OCI-LY7 (cell line): ENCODE data around the gene SLC22A16. TPM values are rescaled to one million over a fixed set of nuclear protein-coding genes. Genes with fewer than 3 reads are reported as not detected.

Experiments used
- BruUV-seq: library from RNA; stranded (reverse); fragments of 400-500 nt; replicated peaks from 2 replicates; lab custom pipeline; 2021; lab: Mats Ljungman, UMichigan
- CTCF ChIA-PET: fragments of 300-600 bp; sonication (Branson Sonifier 250); formaldehyde crosslinking; loops from one replicate; lab custom pipeline; 2022; ENCODE audit warnings: antibody characterized with exemption; ENCODE audit not compliant: unreplicated experiment; lab: Charles Lee
- POLR2A ChIA-PET: fragments of 300-600 bp; sonication (Branson Sonifier 250); formaldehyde crosslinking; loops from one replicate; lab custom pipeline; 2022; ENCODE audit warnings: antibody characterized with exemption; lab: Charles Lee
- DNase-seq: peaks from one replicate; pipeline ENCODE4 v3.0.0-alpha.2; 2015; ENCODE audit warnings: low spot score
- H2AFZ ChIP-seq: fragments of 200-600 bp; sonication (generic), shearing (Covaris generic); 2 replicates; pipeline ENCODE4 v1.6.1; 2014; ENCODE audit warnings: mild to moderate bottlenecking, antibody characterized with exemption, low read length, moderate library complexity
- H3K27ac ChIP-seq: fragments of 200-600 bp; sonication (generic); 2 replicates; pipeline ENCODE4 v1.5.1; 2014; ENCODE audit warnings: mixed run types, low read depth, mild to moderate bottlenecking, moderate library complexity, low read length, inconsistent platforms; ENCODE audit not compliant: poor library complexity, severe bottlenecking
- H3K36me3 ChIP-seq: fragments of 200-600 bp; sonication (generic); 2 replicates; pipeline ENCODE4 v1.6.1; 2014; ENCODE audit warnings: mild to moderate bottlenecking, antibody characterized with exemption, low read length, moderate library complexity, mixed read lengths; ENCODE audit not compliant: insufficient read depth
- H3K4me1 ChIP-seq: fragments of 200-600 bp; sonication (generic); 2 replicates; pipeline ENCODE4 v1.5.1; 2014; ENCODE audit warnings: mild to moderate bottlenecking, low read length; ENCODE audit not compliant: insufficient read depth, poor library complexity, severe bottlenecking
- H3K4me2 ChIP-seq: fragments of 200-600 bp; sonication (generic); 2 replicates; pipeline ENCODE4 v1.6.1; 2014; ENCODE audit warnings: mild to moderate bottlenecking, low read length
- H3K4me3 ChIP-seq: fragments of 200-600 bp; sonication (generic); 2 replicates; pipeline ENCODE4 v1.5.1; 2014; ENCODE audit warnings: mild to moderate bottlenecking, low read depth, low read length; ENCODE audit not compliant: poor library complexity, severe bottlenecking
- H3K79me2 ChIP-seq: fragments of 200-600 bp; sonication (generic); 2 replicates; pipeline ENCODE4 v1.6.1; 2016; ENCODE audit warnings: low read depth, mild to moderate bottlenecking, low read length, moderate library complexity, mixed read lengths; ENCODE audit not compliant: insufficient read depth
- H3K9me2 ChIP-seq: fragments of 200-600 bp; sonication (generic); 2 replicates; pipeline ENCODE4 v1.6.1; 2016; ENCODE audit warnings: mild to moderate bottlenecking, low read length, mixed read lengths; ENCODE audit not compliant: insufficient read depth
- H3K9me3 ChIP-seq: fragments of 200-600 bp; sonication (generic); 2 replicates; pipeline ENCODE4 v1.6.1; 2014; ENCODE audit warnings: mild to moderate bottlenecking, mixed run types, low read length, mixed read lengths
- H4K20me1 ChIP-seq: fragments of 200-600 bp; sonication (generic); 2 replicates; pipeline ENCODE4 v1.6.1; 2014; ENCODE audit warnings: mild to moderate bottlenecking, antibody characterized with exemption, low read length, moderate library complexity, mixed read lengths; ENCODE audit not compliant: insufficient read depth
- EZH2phosphoT487 ChIP-seq: fragments of 200-600 bp; sonication (generic); IDR thresholded peaks from 2 replicates; pipeline ENCODE4 v1.6.1; 2018; ENCODE audit warnings: low read depth, borderline replicate concordance, mild to moderate bottlenecking, mixed run types, antibody characterized with exemption, low read length, moderate library complexity, mixed read lengths
- intact Hi-C: fragments of 100-400 bp; cut with micrococcal nuclease; formaldehyde crosslinking; loops from one replicate; pipeline ENCODE4 v1.10.0; 2022; ENCODE audit not compliant: unreplicated experiment
- total RNA-seq, 2 experiments: library from RNA; depleted of rRNA in 1 of 2; stranded (reverse); fragments of >200 nt in 1 of 2; shearing (Covaris generic) in 1 of 2; gene quantifications; 2 replicates each; pipeline ENCODE4 v1.2.3, GENCODE V29; 2014 to 2022
- TF ChIP-seq, protein P1 (sequence below): fragments of 200-600 bp; sonication (generic); conservative IDR thresholded peaks from 2 replicates; pipeline ENCODE4 v1.5.1; 2014; ENCODE audit warnings: mild to moderate bottlenecking, antibody characterized with exemption, low read length, moderate library complexity, mixed read lengths

The SLC22A16 gene
- total RNA-seq, 2 experiments from 2014 or later = not detected

DNA sequence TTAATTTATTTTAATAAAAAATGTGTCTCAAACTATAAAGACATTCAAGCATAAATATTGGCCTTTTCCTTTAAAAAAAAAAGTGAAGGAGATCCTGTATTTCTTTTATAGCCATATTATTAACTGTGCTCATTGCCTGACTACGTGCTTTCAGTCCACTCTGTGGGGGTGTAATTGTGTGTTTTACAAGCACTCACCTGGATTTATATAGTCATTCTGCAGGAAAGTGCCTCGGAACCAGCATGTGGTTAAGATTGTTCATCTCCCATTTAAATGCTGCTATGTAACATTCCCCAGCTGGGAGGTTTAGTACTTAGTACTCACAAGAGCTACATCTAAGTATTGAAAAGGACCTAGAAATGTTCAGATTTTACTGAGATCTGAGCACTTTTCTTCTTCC is 47.9 kb upstream of the SLC22A16 start:
- H3K9me2 ChIP-seq = no peaks in the 10 kb centered on the region
- no peak overlapping the region for H3K4me3 ChIP-seq
- H3K4me1 ChIP-seq = no peaks in the 10 kb centered on the region
- ChIA-PET CTCF (no interaction called here), POLR2A (no interaction called here)
- H3K27ac ChIP-seq = no peak overlapping the region
- intact Hi-C loops = no loop called here
- H2AFZ ChIP-seq = no peak overlapping the region
- DNase-seq = no peak
- no peaks in the 10 kb centered on the region for H3K9me3 ChIP-seq
- BruUV-seq = no TSS peak
- H4K20me1 ChIP-seq = no peaks in the 10 kb centered on the region
- no peak overlapping the region for H3K4me2 ChIP-seq
- H3K36me3 ChIP-seq = no peaks in the 10 kb centered on the region
- TF ChIP-seq, protein P1, sequence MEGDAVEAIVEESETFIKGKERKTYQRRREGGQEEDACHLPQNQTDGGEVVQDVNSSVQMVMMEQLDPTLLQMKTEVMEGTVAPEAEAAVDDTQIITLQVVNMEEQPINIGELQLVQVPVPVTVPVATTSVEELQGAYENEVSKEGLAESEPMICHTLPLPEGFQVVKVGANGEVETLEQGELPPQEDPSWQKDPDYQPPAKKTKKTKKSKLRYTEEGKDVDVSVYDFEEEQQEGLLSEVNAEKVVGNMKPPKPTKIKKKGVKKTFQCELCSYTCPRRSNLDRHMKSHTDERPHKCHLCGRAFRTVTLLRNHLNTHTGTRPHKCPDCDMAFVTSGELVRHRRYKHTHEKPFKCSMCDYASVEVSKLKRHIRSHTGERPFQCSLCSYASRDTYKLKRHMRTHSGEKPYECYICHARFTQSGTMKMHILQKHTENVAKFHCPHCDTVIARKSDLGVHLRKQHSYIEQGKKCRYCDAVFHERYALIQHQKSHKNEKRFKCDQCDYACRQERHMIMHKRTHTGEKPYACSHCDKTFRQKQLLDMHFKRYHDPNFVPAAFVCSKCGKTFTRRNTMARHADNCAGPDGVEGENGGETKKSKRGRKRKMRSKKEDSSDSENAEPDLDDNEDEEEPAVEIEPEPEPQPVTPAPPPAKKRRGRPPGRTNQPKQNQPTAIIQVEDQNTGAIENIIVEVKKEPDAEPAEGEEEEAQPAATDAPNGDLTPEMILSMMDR = no peak
- no peak for TF ChIP-seq EZH2phosphoT487
- no peaks in the 10 kb centered on the region for H3K79me2 ChIP-seq

DNA sequence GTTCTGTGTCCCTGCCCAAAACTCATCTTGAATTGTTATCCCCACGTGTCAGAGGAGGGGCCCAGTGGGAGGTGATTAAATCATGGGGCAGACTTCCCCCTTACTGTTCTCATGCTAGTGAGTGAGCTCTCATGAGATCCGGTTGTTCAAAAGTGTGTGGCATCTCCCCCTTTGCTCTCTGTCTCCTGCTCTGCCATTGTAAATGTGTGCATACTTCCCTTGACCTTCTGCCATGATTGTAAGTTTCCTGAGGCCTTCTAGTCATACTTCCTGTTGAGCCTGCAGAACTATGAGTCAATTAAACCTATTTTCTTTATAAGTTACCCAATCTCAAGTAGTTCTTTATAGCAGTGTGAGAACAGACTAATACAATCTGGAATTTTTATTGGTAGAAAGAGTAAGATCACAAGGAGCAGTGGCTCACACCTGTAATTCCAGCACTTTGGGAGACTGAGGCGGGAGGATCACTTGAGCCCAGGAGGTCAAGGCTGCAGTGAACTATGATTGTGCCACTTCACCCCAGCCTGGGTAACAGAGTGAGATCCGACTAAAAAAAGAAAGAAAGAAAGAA is 47.1 kb upstream of the SLC22A16 start:
- no TSS peak for BruUV-seq
- Histone ChIP-seq H3K9me2 (no peaks in the 10 kb centered on the region), H3K9me3 (no peaks in the 10 kb centered on the region), H3K36me3 (no peaks in the 10 kb centered on the region), H3K4me3 (no peak overlapping the region), H3K4me2 (no peak overlapping the region), H2AFZ (no peak overlapping the region), H3K79me2 (no peaks in the 10 kb centered on the region), H4K20me1 (no peaks in the 10 kb centered on the region), H3K4me1 (no peaks in the 10 kb centered on the region), H3K27ac (no peak overlapping the region)
- no peak for TF ChIP-seq EZH2phosphoT487
- TF ChIP-seq, protein P1 = no peak
- intact Hi-C loops = no loop called here
- no peak for DNase-seq
- ChIA-PET POLR2A (interaction anchor here (0.7 kb wide), 1 partner anchor 351 kb away, joined by 3 read pairs; the partner anchor contains the start of gene AMD1), CTCF (no interaction called here)

DNA sequence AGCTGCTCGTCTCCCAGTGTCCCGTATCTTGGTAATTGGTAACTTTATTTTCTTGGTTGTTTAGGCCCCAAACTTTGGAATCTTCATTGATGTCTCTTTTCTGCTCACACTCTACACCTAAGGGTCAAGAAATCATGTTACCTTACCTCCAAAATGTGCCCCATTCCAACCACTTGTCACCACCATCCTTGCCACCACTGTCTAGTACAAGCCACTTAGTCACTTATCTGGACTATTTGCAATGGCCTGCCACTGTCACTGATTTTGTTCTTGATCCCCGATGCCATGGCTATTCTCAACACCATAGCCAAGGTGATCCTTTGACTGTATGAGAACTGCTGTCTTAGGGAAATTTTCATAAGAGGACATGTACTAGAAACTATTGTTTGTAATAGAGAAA is 46.0 kb upstream of the SLC22A16 start:
- Histone ChIP-seq H3K4me2 (no peak overlapping the region), H2AFZ (no peak overlapping the region), H3K4me3 (no peak overlapping the region), H3K9me3 (no peaks in the 10 kb centered on the region), H3K27ac (no peak overlapping the region), H4K20me1 (no peaks in the 10 kb centered on the region), H3K79me2 (no peaks in the 10 kb centered on the region), H3K36me3 (no peaks in the 10 kb centered on the region), H3K4me1 (no peaks in the 10 kb centered on the region), H3K9me2 (no peaks in the 10 kb centered on the region)
- DNase-seq = no peak
- TF ChIP-seq, protein P1 = no peak
- TF ChIP-seq EZH2phosphoT487 = no peak
- ChIA-PET CTCF (no interaction called here), POLR2A (no interaction called here)
- intact Hi-C loops = no loop called here
- no TSS peak for BruUV-seq
